Occipital lobe (tissue), 2 donors: ENCODE measurements around the gene FAM117B. TPM values are rescaled to one million over a fixed set of nuclear protein-coding genes. Genes with fewer than 3 reads are reported as not detected.
"Not testable (repeated sequence)": the region's sequence is repeated elsewhere in the genome, so short reads cannot be mapped to it uniquely, and the experiment has no call there.

Experiments used
- DNase-seq: peaks from one replicate; lab custom pipeline; 2025; lab: John Stamatoyannopoulos, UW
- total RNA-seq: library from RNA; depleted of rRNA; stranded (reverse); fragments of >200 nt; gene quantifications from one replicate; pipeline ENCODE4 v1.2.3, GENCODE V29; 2014

Gene FAM117B
- total RNA-seq, 1 donor from 2014 or later, result 44.6 TPM

GRCh38 chr2:202703091-202703490 is 68.3 kb downstream of the FAM117B start:
- no peak for DNase-seq

- no peak for DNase-seq
Measured at GRCh38 chr2:202704248-202704647, 69.5 kb downstream of the FAM117B start.

DNA sequence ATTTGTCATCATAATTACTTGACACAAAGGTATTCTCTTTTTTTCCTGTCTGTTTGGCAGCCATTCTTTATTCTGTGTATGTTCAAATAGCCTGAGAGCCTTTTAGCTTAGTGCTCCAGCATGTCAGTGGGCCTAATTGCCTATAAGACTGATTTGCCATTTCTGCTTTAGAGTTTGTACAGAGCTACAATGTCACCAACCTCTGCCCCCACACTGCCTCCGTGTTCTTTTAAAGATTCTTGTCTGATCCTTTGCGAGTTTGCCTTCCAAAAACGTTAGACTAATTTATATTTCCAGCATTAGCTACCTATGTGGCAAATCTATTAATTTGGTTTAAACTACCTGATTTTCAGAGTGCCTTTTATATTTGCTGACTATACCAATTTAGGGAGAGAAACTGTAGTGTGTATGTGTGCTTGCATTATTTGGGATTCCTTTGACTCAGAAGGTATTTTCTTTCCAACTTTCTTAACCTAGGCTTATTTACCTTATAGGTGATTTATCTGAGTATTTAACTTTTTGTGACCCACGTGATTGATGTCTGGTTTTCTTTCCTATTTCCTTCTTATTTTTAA is 70.8 kb downstream of the FAM117B start:
- no peak for DNase-seq

GRCh38 chr2:202714971-202715935 is 80.5 kb downstream of the FAM117B start:
- not testable (repeated sequence) for DNase-seq

GRCh38 chr2:202716114-202716718 is 81.4 kb downstream of the FAM117B start:
- DNase-seq, result no peak

- no peak for DNase-seq
Measured at GRCh38 chr2:202716953-202717597, 82.3 kb downstream of the FAM117B start.

DNA sequence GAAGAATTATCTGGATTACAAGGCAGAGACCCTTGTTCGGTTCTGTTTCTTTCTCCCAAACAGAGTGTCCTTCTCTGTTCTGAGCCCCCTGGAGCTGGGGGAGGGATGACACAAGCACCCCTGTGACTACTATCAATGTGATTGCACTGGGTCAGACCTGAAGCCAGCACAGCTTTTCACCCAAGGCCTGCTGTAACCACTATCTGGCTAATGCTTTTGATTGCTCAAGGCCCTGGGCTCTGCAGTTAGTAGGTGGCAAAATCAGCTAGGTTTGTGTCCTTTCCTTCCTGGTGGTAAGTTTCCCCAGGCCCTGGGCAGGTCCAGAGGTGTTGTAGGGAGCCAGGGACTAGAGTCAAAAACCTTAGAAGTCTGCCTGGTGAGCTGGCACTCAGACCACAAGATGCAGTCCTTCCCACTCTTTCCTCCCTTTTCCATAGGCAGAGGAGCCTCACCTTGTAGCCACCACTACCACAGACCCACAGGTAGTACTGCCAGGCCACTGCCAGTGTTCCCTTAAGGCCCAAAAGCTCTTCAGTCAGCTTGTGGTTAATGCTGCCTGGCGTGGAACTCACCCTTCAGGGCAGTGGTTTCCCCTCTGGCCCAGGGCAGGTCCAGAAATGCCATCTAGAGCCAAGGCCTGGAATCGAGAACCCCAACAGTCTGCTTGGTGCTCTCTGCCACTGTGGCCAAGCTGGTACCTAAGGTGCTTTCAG is 83.0 kb downstream of the FAM117B start:
- no peak for DNase-seq

GRCh38 chr2:202718614-202719013 is 83.8 kb downstream of the FAM117B start:
- DNase-seq, result no peak

- no peak for DNase-seq
Measured at GRCh38 chr2:202720226-202720625, 85.5 kb downstream of the FAM117B start.

GRCh38 chr2:202721621-202722020 is 86.9 kb downstream of the FAM117B start:
- DNase-seq, result no peak

DNA sequence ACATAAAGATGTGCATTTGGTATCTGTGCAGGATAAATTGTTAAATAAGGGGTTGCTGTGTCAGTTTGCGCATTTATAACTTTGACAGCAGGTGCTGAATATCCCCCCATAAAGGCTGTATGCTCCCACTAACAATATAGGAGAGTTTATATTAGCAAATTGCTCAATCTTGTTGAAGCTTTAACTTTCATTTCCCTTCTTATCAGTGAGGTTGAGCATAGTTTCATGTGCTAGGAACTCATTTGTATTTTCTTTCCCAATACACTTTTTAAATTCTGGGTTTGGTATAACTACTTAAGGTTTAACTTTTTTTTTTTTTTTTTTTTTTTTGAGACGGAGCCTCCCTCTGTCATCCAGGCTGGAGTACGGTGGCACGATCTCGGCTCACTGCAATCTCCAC is 89.0 kb downstream of the FAM117B start:
- no peak for DNase-seq

DNA sequence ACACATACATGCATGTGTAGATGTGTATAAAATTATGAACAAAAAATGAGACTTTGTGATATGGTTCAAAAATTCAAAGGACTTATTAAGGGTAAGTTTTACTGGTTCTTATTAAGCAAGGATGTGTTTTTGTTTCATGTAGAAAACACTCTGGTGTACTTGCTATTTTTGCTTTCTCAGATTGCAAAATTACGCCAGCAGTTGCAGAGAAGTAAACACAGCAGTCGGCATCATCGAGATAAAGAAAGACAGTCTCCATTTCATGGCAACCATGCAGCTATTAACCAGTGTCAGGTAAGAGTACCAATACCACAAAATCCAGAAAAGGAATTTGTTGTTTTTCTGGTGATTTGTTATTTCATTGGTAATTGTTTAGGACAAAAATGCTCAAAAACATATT is 91.3 kb downstream of the FAM117B start:
- no peak for DNase-seq

GRCh38 chr2:202736826-202737225 is 102.1 kb downstream of the FAM117B start:
- DNase-seq, result no peak

DNA sequence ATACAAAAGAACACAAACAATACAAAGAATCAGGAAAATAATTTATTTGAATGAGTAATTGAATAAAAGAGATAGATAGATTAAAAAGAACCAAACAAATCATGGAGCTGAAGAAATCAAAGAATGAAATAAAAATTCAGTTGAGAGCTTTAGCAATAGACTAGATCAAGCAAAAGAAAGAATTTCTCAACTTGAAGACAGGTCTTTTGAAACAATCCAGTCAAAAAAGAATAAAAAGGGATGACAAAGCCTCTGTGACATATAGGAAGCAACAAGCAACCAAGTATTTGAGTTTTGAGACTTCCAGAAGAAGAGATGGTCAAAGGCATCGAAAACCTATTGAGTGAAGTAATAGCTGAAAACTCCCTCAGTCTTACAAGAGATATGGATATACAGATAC is 108.8 kb downstream of the FAM117B start:
- no peak for DNase-seq

- no peak for DNase-seq
Measured at GRCh38 chr2:202749477-202749876, 114.7 kb downstream of the FAM117B start.

- DNase-seq, result no peak
Measured at GRCh38 chr2:202750763-202751427, 116.1 kb downstream of the FAM117B start.

GRCh38 chr2:202752071-202752470 is 117.3 kb downstream of the FAM117B start:
- no peak for DNase-seq

GRCh38 chr2:202754936-202755335 is 120.2 kb downstream of the FAM117B start:
- no peak for DNase-seq

- no peak for DNase-seq
Measured at GRCh38 chr2:202756598-202756997, 121.8 kb downstream of the FAM117B start.

DNA sequence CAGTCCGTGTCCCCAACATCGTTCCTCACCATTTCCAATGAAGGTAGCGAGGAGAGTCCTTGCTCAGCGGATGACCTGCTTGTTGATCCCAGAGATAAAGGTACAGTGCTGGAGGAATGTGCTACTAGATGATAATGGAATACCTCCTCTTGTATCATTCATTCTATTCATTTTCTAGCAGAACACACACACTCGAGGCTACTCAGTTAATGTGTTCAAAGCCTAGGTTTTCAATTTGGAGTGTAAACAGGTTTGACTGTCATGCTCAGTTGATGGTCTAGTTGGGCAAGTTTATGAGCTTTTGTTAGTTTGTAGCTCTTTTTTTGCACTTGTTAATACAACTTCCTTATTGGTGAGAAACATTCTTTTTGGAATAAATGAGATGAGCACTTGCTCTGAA is 122.6 kb downstream of the FAM117B start:
- DNase-seq, result no peak

GRCh38 chr2:202758128-202758527 is 123.4 kb downstream of the FAM117B start:
- DNase-seq, result no peak
